GM19438 (cell line): ENCODE measurements around the gene SH3PXD2B.
"Not testable (repeated sequence)": the region's sequence is repeated elsewhere in the genome, so short reads cannot be mapped to it uniquely, and the experiment has no call there.

Source experiments
- ATAC-seq: cut with Tn5 transposase; IDR thresholded peaks from one replicate; pipeline ENCODE4 v1.9.1; 2021; ENCODE audit warnings: low read depth; ENCODE audit not compliant: unreplicated experiment

SH3PXD2B gene

DNA sequence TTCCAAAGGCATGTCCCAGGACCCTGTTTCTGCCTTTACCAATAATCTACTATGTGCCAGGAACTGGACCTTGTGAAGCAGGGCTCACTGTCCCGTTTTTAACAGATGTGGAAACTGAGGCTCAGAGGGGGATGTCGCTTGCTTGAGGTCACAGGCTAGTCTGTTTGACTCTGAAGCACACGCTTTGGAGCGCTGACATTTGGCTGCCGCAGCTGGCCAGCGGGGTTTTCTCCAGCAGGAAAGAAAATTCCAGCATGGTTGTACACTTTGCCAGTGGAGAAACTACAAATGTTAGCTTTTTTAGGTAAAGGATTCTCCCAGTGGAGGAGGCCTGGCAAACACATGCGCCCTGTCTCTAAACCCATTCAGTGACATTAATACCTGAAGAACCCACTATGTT lies 50.5 kb downstream of the SH3PXD2B start:
- ATAC-seq, result no peak

- ATAC-seq, result no peak
These were observed 51.0 kb downstream of the SH3PXD2B start for GRCh38 chr5:172403189-172403796.

GRCh38 chr5:172402531-172403188 lies 51.7 kb downstream of the SH3PXD2B start:
- ATAC-seq, result no peak

- not testable (repeated sequence) for ATAC-seq
These were observed 52.3 kb downstream of the SH3PXD2B start for GRCh38 chr5:172402031-172402430.

DNA sequence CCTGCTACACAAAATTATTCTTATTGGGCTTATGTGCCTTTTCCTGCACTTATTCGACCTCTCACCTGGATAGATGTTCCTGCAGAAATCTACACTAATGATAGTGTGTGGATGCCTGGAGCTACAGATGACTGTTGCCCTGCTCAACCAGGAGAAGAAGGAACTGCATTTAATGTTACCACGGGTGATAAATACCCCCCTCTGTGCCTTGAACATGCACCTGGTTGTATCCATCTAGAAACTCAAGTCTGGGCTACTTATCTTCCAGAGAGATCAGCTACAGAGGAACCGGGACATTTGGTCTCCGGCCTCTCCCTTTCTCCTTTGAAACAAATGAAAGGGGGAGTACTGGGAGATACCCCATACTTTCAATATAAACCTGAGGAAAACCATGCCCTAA lies 54.5 kb downstream of the SH3PXD2B start:
- ATAC-seq, result no peak

DNA sequence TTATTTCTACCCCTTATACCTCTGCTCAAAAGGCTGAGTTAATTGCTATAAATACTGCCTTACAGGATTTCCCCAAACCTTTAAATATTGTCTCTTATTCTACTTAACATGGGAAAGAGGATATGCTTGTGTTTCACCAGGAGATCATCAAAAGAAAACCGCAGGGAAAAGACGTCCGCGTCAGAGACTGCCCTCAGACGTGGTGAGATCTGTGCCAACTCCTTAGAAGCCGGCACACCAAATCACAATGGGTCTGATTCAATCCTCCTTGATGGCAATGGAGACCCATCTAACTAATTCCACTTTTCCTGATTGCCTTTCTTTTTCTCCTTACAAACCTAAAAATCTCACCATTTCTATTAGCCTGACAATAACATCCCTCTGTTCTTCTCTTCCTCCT lies 55.0 kb downstream of the SH3PXD2B start:
- ATAC-seq, result no peak

GRCh38 chr5:172398645-172399044 lies 55.7 kb downstream of the SH3PXD2B start:
- ATAC-seq, result not testable (repeated sequence)

DNA sequence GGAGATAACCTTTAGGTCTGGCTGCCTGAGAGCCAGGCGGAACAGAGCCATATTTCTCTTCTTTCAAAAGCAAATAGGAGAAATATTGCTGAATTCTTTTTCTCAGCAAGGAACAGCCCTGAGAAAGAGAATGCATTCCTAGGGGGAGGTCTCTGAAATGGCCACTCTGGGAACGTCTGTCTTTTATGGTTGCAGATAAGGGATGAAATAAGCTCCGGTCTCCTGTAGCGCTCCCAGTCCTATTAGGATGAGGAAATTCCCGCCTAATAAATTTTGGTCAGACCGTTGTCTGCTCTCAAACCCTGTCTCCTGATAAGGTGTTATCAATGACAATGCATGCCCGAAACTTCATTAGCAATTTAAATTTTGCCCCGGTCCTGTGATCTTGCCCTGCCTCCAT lies 57.3 kb downstream of the SH3PXD2B start:
- not testable (repeated sequence) for ATAC-seq

DNA sequence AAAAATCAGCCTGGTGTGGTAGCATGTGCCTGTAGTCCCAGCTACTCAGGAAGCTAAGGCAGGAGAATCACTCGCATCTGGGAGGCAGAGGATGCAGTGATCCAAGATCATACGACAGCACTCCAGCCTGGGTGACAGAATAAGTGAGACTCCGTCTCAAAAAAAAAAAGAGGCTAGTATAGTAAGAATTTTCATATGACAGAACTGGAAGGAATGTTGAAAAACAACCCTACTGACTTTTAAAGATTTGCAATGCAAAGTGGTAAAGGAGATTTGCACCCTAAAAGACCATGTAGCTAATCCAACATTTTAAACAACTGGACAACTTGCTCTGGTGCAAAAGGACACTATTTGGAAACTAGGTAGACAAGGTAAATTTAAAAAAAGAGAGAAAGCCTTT lies 58.1 kb downstream of the SH3PXD2B start:
- no peak for ATAC-seq

GRCh38 chr5:172395483-172395882 lies 58.8 kb downstream of the SH3PXD2B start:
- no peak for ATAC-seq

GRCh38 chr5:172389578-172390112 lies 64.7 kb downstream of the SH3PXD2B start:
- ATAC-seq, result no peak

DNA sequence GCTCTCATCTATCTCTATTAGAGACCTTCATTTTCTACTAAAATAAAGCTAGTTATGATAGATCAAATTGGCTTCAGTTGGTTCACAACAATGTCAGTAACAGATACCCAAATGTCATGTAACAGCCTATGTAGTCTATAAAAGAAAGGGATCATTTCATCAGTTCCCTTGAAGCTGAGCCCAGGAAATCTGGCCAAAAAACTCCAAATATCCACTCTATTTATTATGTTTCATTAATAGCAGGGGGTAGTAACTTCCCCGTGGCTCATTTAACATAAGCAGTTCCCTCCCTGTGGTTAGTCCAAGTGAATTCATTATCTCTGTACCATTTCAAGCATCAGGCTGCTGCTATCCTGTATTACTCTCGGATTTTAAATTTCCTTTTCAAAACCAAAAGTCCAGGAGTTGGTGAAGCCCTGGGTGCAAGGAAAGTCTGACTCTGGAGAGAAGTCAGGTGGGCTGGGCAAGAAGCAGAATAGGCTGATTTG lies 66.0 kb downstream of the SH3PXD2B start:
- ATAC-seq, result no peak

DNA sequence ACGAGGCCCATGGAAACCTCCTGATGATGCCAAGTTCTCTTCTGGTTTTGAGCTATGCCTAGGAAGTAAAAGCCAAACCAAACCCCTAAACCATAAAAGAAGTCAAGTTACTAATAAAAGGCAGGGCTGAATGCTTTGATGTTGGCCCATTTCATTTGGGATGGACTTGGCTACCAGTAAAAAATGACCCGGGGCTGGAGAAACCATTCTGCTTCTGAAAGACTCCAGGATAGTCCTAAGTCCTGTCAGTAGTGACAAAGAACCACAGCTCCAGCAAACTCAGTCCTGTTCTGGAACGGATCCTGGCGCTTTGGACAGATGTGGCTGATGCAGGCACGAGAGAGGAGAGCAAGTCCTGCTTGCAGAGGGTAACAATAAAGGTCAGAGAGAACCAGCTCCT lies 68.6 kb downstream of the SH3PXD2B start:
- no peak for ATAC-seq

DNA sequence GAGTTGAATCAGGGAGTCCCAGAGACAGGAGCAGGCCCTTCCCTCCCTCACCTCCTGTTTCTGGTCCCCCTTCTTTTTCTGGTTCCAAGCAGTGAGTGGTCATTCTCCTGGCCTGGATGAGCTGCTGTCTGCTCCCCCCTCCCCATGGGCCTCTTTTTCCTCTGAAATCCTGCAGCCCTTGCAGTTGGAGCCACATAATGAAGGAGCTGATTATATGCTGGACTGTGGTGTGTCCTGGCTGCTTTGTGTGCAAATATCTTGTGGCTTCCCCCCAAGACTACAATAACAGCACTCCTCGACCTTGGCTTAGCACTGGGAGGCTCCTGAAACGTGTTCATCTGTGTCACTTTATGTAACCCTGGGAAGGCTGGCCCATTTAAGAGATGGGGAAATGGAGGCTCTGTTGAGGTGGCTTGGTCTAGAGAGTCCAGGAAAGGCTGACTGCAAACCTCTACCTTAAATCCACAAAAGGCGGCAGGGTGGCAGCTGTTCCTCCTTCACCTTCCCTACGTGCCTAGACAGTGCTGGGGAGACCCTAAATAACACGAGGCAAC lies 69.2 kb downstream of the SH3PXD2B start:
- ATAC-seq, result no peak

- ATAC-seq, result no peak
These were observed 71.0 kb downstream of the SH3PXD2B start for GRCh38 chr5:172383191-172383802.

DNA sequence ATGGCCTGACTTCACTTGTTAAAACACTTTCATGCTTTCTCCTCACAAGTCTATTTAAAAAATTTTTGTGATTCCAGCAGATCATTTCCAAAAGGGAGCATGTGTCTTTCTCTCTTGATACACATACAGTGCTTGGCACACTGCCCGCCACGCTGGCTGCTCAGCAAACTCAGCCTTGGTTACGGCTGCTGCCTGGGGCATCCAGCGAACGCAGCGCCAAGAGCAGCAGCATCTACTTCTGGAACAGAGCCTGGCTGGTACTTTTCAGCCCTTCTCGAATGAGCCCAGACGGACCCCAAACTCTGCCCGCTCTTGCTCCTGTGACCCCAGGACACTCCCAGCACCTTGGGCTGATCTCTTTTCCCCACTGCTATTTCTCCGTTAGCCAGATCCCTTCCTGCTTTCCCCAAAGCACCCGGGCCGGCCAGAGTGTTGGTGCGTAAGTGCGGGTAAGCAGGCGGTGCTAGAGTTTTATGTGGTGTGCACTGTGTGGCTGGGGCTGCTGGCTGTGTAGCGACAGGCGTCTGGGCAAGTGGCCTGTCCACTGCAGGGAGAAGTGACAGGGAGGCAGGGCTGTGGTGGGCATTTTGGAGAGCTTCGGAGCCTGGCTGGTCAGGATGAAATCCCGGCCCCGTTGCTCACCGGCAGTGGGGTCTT lies 73.2 kb downstream of the SH3PXD2B start:
- ATAC-seq, result no peak

- ATAC-seq, result no peak
These were observed 73.9 kb downstream of the SH3PXD2B start for GRCh38 chr5:172380301-172380986.

DNA sequence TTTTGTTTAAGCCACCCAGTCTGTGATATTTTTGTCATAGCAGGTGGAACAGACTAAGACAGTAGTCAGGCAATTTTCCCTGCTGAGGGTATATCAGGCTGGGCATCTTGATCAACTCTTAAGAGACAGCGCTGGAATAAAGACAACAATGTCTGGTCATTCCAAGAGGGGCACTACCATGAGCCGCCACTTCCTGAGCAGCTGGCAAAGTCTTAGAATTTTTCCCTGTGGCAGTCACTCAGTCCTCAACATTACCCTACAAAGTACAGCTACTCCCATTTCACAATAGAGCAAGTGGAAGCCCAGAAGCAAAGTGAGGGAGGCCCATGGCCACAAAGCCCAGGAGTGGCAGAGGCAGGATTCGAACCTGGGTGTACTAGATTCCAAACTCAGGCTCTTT lies 74.8 kb downstream of the SH3PXD2B start:
- ATAC-seq, result no peak

DNA sequence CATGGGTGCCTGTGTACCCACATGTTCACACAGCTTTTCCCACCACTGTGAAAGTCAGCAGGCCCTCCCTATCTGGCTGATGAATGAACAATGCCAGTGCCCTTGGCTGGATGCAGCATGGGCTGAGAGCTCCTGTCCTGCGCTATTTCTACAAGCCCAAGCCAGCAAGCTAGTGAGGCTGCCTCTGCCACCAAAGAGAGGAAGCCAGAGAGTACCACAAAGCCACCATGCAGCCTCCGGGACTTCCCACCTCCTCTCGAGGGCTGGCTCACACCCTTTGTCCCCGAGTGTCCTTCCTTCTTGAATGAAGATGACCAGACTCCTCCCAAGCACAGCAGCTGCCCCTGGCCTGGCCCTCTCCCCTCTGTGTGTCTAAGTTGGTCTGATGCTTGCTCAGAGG lies 76.5 kb downstream of the SH3PXD2B start:
- ATAC-seq, result no peak

DNA sequence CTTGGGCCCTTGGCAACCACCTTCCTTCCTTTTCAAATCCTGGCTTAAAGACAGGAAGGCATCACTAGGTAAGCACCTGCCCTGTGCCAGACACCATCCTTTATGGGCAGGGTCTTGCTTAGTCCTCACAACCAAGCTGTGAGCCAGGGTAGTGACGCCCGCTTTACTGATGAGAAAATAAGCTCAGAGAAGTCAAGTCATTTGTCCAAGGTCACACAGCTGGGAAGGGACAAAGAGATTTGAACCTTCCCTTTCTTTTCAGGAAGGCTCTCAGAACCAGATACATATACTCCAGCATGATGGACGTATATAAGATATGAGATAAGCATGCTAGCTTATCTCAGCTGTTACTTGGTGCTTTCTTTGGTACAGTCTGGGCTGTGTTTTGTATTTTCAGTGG lies 76.9 kb downstream of the SH3PXD2B start:
- ATAC-seq, result no peak
